Activated CD4-positive, alpha-beta T cell treated with anti-CD3 and anti-CD28 coated beads, Interleukin-10, Interleukin-2, amounts not matched to agents 100 ng/mL and 50 ng/mL, durations not matched to agents 16 hours and 8 hours (primary cell): ENCODE results near the gene CHMP4B.

Source experiments
- DNase-seq: peaks from one replicate; pipeline ENCODE4 v3.0.0-alpha.2; 2020

The CHMP4B gene

GRCh38 chr20:33866398-33867100 is 55.4 kb downstream of the CHMP4B start:
- DNase-seq: no peak

- no peak for DNase-seq
Measured at GRCh38 chr20:33868042-33868441, 56.9 kb downstream of the CHMP4B start.

- DNase-seq: no peak
Measured at GRCh38 chr20:33868595-33868994, 57.4 kb downstream of the CHMP4B start.

GRCh38 chr20:33869283-33869682 is 58.1 kb downstream of the CHMP4B start:
- no peak for DNase-seq

- no peak for DNase-seq
Measured at GRCh38 chr20:33871362-33871761, 60.2 kb downstream of the CHMP4B start.

GRCh38 chr20:33874129-33874528 is 63.0 kb downstream of the CHMP4B start:
- DNase-seq: no peak

- no peak for DNase-seq
Measured at GRCh38 chr20:33875055-33875454, 63.9 kb downstream of the CHMP4B start.

GRCh38 chr20:33875534-33876026 is 64.4 kb downstream of the CHMP4B start:
- DNase-seq: no peak

GRCh38 chr20:33878583-33878982 is 67.4 kb downstream of the CHMP4B start:
- no peak for DNase-seq

- no peak for DNase-seq
Measured at GRCh38 chr20:33880396-33880795, 69.2 kb downstream of the CHMP4B start.

GRCh38 chr20:33881989-33882388 is 70.8 kb downstream of the CHMP4B start:
- DNase-seq: no peak

- no peak for DNase-seq
Measured at GRCh38 chr20:33882481-33882880, 71.3 kb downstream of the CHMP4B start.

- no peak for DNase-seq
Measured at GRCh38 chr20:33883164-33883563, 72.0 kb downstream of the CHMP4B start.

GRCh38 chr20:33884633-33885032 is 73.5 kb downstream of the CHMP4B start:
- DNase-seq: no peak

GRCh38 chr20:33889312-33889711 is 78.2 kb downstream of the CHMP4B start:
- no peak for DNase-seq

- DNase-seq: no peak
Measured at GRCh38 chr20:33890557-33890956, 79.4 kb downstream of the CHMP4B start.

GRCh38 chr20:33893314-33893713 is 82.2 kb downstream of the CHMP4B start:
- DNase-seq: no peak

- no peak for DNase-seq
Measured at GRCh38 chr20:33894798-33895197, 83.7 kb downstream of the CHMP4B start.

GRCh38 chr20:33896509-33896908 is 85.4 kb downstream of the CHMP4B start:
- DNase-seq: no peak

- peak; percentile 19 for DNase-seq
Measured at GRCh38 chr20:33897313-33897912, 86.3 kb downstream of the CHMP4B start.

GRCh38 chr20:33899106-33899505 is 88.0 kb downstream of the CHMP4B start:
- DNase-seq: no peak

GRCh38 chr20:33900521-33901131 is 89.5 kb downstream of the CHMP4B start:
- DNase-seq: no peak

- no peak for DNase-seq
Measured at GRCh38 chr20:33901132-33901523, 90.0 kb downstream of the CHMP4B start.

GRCh38 chr20:33902011-33902410 is 90.9 kb downstream of the CHMP4B start:
- DNase-seq: no peak
